GM12878 (cell line): ENCODE results near the gene RIN1. TPM values are rescaled to one million over a fixed set of nuclear protein-coding genes. Genes with fewer than 3 reads are reported as not detected.

Experiments
- ATAC-seq: fragments of 200-7000 bp; cut with Tn5 transposase; 3 replicates; pipeline ENCODE4 v1.9.1; 2020; ENCODE audit warnings: mild to moderate bottlenecking, moderate library complexity
- BruUV-seq: library from RNA; stranded (reverse); fragments of 400-500 nt; replicated peaks from 2 replicates; lab custom pipeline; 2021; lab: Mats Ljungman, UMichigan
- CTCF ChIA-PET: fragments of 300-600 bp; sonication (Branson Sonifier 250); formaldehyde crosslinking; extraction: SDS; loops from one replicate; lab custom pipeline; 2021; ENCODE audit warnings: inconsistent platforms; lab: Yijun Ruan, JAX
- POLR2A ChIA-PET: fragments of 350-600 bp; formaldehyde crosslinking; extraction: SDS; loops from one replicate; lab custom pipeline; 2021; ENCODE audit warnings: inconsistent platforms; lab: Charles Lee
- RAD21 ChIA-PET: fragments of 300-600 bp; sonication (Branson Sonifier 250); formaldehyde crosslinking; loops from one replicate; lab custom pipeline; 2023; ENCODE audit warnings: antibody characterized with exemption; ENCODE audit not compliant: unreplicated experiment; lab: Charles Lee
- SMC1A ChIA-PET: fragments of 300-600 bp; sonication (Branson Sonifier 250); formaldehyde crosslinking; loops from one replicate; lab custom pipeline; 2023; ENCODE audit not compliant: unreplicated experiment, uncharacterized antibody; lab: Charles Lee
- DNase-seq: peaks from one replicate; pipeline ENCODE4 v3.0.0-alpha.2; 2011; ENCODE audit warnings: low read depth, low spot score
- FAIRE-seq: peaks from 3 replicates; lab custom pipeline; 2011; peaks lifted over from hg19 to GRCh38; lab: Jason Lieb, UNC
- H2AFZ ChIP-seq: 2 replicates; pipeline ENCODE4 v1.6.0; 2011; ENCODE audit warnings: low read depth, low read length, control low read depth; ENCODE audit not compliant: control insufficient read depth
- H3K27ac ChIP-seq: 2 replicates; pipeline ENCODE4 v1.5.1; 2011; ENCODE audit warnings: control low read depth; ENCODE audit not compliant: control insufficient read depth, insufficient read depth
- H3K27me3 ChIP-seq, 2 experiments: replicated peaks in 1 of 2; 2 replicates each; pipeline versions ENCODE4 v1.6.0 to v1.6.1; 2011; ENCODE audit warnings: low read length in 1 of 2; ENCODE audit not compliant: control insufficient read depth in 2 of 2, insufficient read depth in 2 of 2
- H3K36me3 ChIP-seq, 2 experiments: 2 replicates each; pipeline ENCODE4 v1.5.1; 2011; ENCODE audit warnings: low read length in 1 of 2; ENCODE audit not compliant: control insufficient read depth in 2 of 2, insufficient read depth in 2 of 2
- H3K4me1 ChIP-seq: 2 replicates; pipeline ENCODE4 v1.6.1; 2011; ENCODE audit warnings: mild to moderate bottlenecking, low read length, moderate library complexity, mixed read lengths; ENCODE audit not compliant: control insufficient read depth, insufficient read depth
- H3K4me2 ChIP-seq: 2 replicates; pipeline ENCODE4 v1.6.0; 2011; ENCODE audit warnings: control low read depth; ENCODE audit not compliant: control insufficient read depth, insufficient read depth
- H3K4me3 ChIP-seq: fragments of 200-600 bp; sonication (generic); 2 replicates; pipeline ENCODE4 v1.5.1; 2016
- H3K79me2 ChIP-seq: 2 replicates; pipeline ENCODE4 v1.6.0; 2011; ENCODE audit warnings: low read length; ENCODE audit not compliant: control insufficient read depth, insufficient read depth
- H3K9ac ChIP-seq: 2 replicates; pipeline ENCODE4 v1.8.0; 2011; ENCODE audit warnings: low read length, control low read depth, mixed read lengths; ENCODE audit not compliant: control insufficient read depth, insufficient read depth
- H3K9me3 ChIP-seq: replicated peaks from 3 replicates; pipeline ENCODE4 v1.5.1; 2011; ENCODE audit warnings: mild to moderate bottlenecking, low read length; ENCODE audit not compliant: control insufficient read depth, insufficient read depth
- H4K20me1 ChIP-seq: 2 replicates; pipeline ENCODE4 v1.6.0; 2011; ENCODE audit not compliant: control insufficient read depth, insufficient read depth
- GATAD2B ChIP-seq: fragments of 450-650 bp; conservative IDR thresholded peaks from 2 replicates; pipeline ENCODE4 v1.6.1; 2017; ENCODE audit warnings: low read depth, mild to moderate bottlenecking, moderate library complexity
- USF1 ChIP-seq: IDR thresholded peaks from 2 replicates; pipeline ENCODE4 v1.6.1; 2011; ENCODE audit warnings: borderline replicate concordance, low read depth, mild to moderate bottlenecking, moderate library complexity, mixed read lengths, low read length; ENCODE audit not compliant: insufficient read depth; ENCODE audit errors: extremely low read length
- ZBTB40 ChIP-seq: fragments of 450-650 bp; IDR thresholded peaks from 2 replicates; pipeline ENCODE4 v1.6.1; 2016; ENCODE audit warnings: mild to moderate bottlenecking, moderate library complexity, borderline replicate concordance
- ZNF384 ChIP-seq: IDR thresholded peaks from 2 replicates; pipeline ENCODE4 v1.6.1; 2012; ENCODE audit warnings: low read depth, mild to moderate bottlenecking, low read length, improper control_type of control experiment, borderline replicate concordance
- WGBS: methylation state at CpG from one replicate; pipeline ENCODE4 v1.1.6; 2016; ENCODE audit warnings: low lambda C conversion rate; ENCODE audit not compliant: insufficient replicate concordance, insufficient coverage; ENCODE audit errors: missing lambda C conversion rate; 5-methylcytosine and 5-hydroxymethylcytosine counted together
- in situ Hi-C: fragments of 300-500 bp; cut with MboI; formaldehyde crosslinking; loops from 9 replicates; pipeline ENCODE4 v1.14.3; 2018; ENCODE audit warnings: mixed read lengths
- intact Hi-C: fragments of 100-400 bp; cut with micrococcal nuclease; formaldehyde crosslinking; loops from one replicate; pipeline ENCODE4 v1.14.2; 2022; ENCODE audit not compliant: unreplicated experiment
- polyA plus RNA-seq, 11 experiments: library from polyadenylated mRNA; depleted of rRNA in 4 of 11; unstranded in 6 of 11; stranded (reverse) in 5 of 11; fragments of >200 nt; fragmentation: Nextera tagmentation in 4 of 11; fragmentation: Illumina TruSeq in 1 of 11; extraction: Ambion mirVana in 4 of 11; extraction: Trizol in 1 of 11; gene quantifications; 1 replicate in 1 of 11; 2 replicates in 10 of 11; pipeline versions ENCODE4 v1.2.1 to v1.2.3, GENCODE V29; 2011 to 2016; ENCODE audit warnings: inconsistent platforms in 2 of 11, missing spikeins in 2 of 11, low read depth in 1 of 11
- total RNA-seq, 4 experiments: library from RNA; depleted of rRNA in 3 of 4; stranded (reverse); fragments of >200 nt in 3 of 4; fragmentation: Illumina TruSeq in 1 of 4; extraction: Trizol in 1 of 4; gene quantifications; 2 replicates each; pipeline versions ENCODE4 v1.2.1 to v1.2.3, GENCODE V29; 2013 to 2021

RIN1 gene
- total and polyA plus RNA-seq, 10 of the 15 experiments (the other 5 are each of a cell fraction or from before 2014, with no cell fraction given) = 0.04 to 0.69 (median 0.22) TPM; not detected in 1

GRCh38 chr11:66327171-66328030, 8.8 kb downstream of the RIN1 start (continued):
- TF ChIP-seq ZBTB40 (no peak), ZNF384 (no peak), GATAD2B (no peak)

DNA sequence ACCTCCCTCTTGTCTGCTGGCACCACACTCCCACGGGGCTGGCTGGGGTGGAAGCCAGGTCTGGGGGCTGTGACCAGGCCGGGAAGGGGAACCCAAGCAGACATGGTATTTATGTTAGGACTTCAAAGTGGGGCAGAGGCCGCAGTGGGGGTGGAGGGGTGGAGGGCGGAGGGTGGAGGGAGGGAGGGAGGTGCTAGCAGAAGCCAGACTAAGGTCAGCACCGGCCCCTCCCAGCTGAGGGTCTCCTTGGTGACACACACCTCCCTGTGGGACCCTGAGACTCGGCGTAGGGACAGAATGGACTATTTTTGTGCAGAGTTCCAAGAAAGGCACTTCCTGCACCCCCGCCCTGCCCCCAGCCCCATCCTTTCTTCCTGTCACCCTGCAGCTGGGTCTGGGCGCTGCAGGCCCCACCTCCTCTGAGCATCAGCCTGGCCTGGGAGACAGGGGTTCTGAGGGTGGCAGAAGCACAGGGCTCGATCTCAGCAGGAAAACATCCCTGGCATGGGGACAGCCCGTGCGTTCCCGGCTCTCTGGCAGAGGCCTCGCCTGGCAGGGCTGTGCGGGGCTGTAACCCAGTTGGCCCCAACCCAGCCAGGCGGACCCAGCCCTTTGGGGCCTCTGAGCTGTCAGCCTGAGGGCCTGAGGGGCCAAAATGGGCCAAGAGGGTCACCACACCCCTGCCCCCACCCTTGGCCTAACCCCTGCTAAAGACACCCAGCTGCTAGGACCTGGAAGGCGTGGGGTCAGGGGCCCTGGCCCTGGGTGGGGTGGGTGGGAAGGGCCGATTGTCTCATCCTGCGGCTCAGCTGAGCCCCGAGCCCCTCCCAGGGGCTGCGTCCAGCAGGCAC, 9.7 kb downstream of the RIN1 start:
- no peak overlapping the region for H3K4me3 ChIP-seq
- no peak overlapping the region for H3K27ac ChIP-seq
- H3K9me3 ChIP-seq = no peaks in the 10 kb centered on the region; the same call in 2 of the 3 replicates
- H3K4me2 ChIP-seq = no peak overlapping the region
- SMC1A ChIA-PET = interaction anchor here (3.4 kb wide), 1 partner anchor 14 kb away, joined by 12 read pairs; no protein-coding TSS in a partner anchor
- in situ Hi-C loops = no loop called here
- ATAC-seq (no peak), FAIRE-seq (no peak), DNase-seq (no peak)
- H3K27me3 ChIP-seq = no peaks in the 10 kb centered on the region; a peak in 1 of 4 replicates
- TF ChIP-seq USF1 = no peak
- no peak overlapping the region for H3K9ac ChIP-seq
- intact Hi-C loops = no loop called here
- no peaks in the 10 kb centered on the region for H4K20me1 ChIP-seq
- RAD21 ChIA-PET = interaction anchor here (1.0 kb wide), 2 partner anchors 13 to 15 kb away, joined by 3 to 4 read pairs; no protein-coding TSS in a partner anchor
- H3K4me1 ChIP-seq = peaks cover 10% of the 10 kb centered on the region; the same call in 1 of the 2 replicates
- CTCF ChIA-PET = interaction anchor here (1.5 to 3.8 kb wide), 2 partner anchors 9 to 14 kb away, joined by 6 to 34 read pairs; partner anchors contain the start of gene CD248
- POLR2A ChIA-PET = interaction anchor here (0.7 kb wide), 1 partner anchor 15 kb away, joined by 3 read pairs; no protein-coding TSS in a partner anchor
- BruUV-seq = no TSS peak
- no peaks in the 10 kb centered on the region for H3K36me3 ChIP-seq
- H3K79me2 ChIP-seq = no peaks in the 10 kb centered on the region
- 27% methylated on average over 20 of the region's 21 CpGs for WGBS
- no peak overlapping the region for H2AFZ ChIP-seq
